ENCODE results near the gene KRT86. TPM values are rescaled to one million over a fixed set of nuclear protein-coding genes. Genes with fewer than 3 reads are reported as not detected.
"Not testable (repeated sequence)": the region's sequence is repeated elsewhere in the genome, so short reads cannot be mapped to it uniquely, and the experiment has no call there.

Gene KRT86
- total RNA-seq, 2 donors from 2014 or later = 0.43 TPM; not detected in 1

DNA sequence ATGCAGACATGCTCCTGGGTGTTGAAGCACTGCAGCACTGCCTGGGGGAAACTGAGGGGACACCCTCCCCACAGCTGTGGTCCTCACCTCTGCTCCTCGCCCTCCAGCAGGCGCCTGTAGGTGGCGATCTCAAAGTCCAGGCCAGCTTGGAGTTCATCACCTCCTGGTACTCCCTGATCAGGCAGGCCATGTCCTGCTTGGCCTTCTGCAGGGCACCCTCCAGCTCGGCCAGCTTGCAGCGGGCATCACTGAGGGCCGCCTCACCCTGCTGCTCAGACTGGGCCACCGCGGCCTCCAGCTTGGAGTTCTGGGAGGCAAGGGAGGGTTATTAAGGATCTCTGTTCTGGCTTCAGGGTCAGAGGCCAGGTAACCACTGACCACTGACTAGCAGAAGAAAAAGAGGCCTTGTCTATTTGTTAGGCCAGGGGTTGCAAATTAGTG lies 22.2 kb upstream of the KRT86 start:
- H3K4me1 Mint-ChIP-seq (ENCODE audit: low read depth in 2 of 2) = peaks cover 17 to 27% of the 10 kb centered on the region in 2 donors
- H3K4me3 Mint-ChIP-seq; DNase-seq (ENCODE audit: low spot score); H3K36me3 Mint-ChIP-seq; ATAC-seq; H3K9me3 Mint-ChIP-seq: not testable (repeated sequence)
- peak overlapping the region; percentile 4 to 9 for H3K27ac Mint-ChIP-seq
- H3K27me3 Mint-ChIP-seq = peaks cover 31 to 40% of the 10 kb centered on the region in 2 donors

- DNase-seq (ENCODE audit: low spot score) = no peak
- no peak for ATAC-seq
- Mint-ChIP-seq H3K36me3 (no peaks in the 10 kb centered on the region), H3K9me3 (no peaks in the 10 kb centered on the region), H3K4me1 (ENCODE audit: low read depth in 2 of 2) (peaks cover 17 to 23% of the 10 kb centered on the region in 2 donors), H3K4me3 (no peak overlapping the region), H3K27me3 (peaks cover 31 to 39% of the 10 kb centered on the region in 2 donors), H3K27ac (no peak overlapping the region)
These were observed 21.6 kb upstream of the KRT86 start for GRCh38 chr12:52252728-52253343.

- Mint-ChIP-seq H3K4me1 (ENCODE audit: low read depth in 2 of 2) (peaks cover 17 to 23% of the 10 kb centered on the region in 2 donors), H3K4me3 (no peak overlapping the region), H3K27ac (no peak overlapping the region), H3K9me3 (no peaks in the 10 kb centered on the region), H3K27me3 (peaks cover 31 to 35% of the 10 kb centered on the region in 2 donors), H3K36me3 (no peaks in the 10 kb centered on the region)
- no peak for DNase-seq (ENCODE audit: low spot score)
- no peak for ATAC-seq
These were observed 20.9 kb upstream of the KRT86 start for GRCh38 chr12:52253391-52254179.

GRCh38 chr12:52254180-52254964 lies 20.1 kb upstream of the KRT86 start:
- Mint-ChIP-seq H3K9me3 (no peaks in the 10 kb centered on the region), H3K4me1 (ENCODE audit: low read depth in 2 of 2) (peaks cover 17 to 23% of the 10 kb centered on the region in 2 donors), H3K27ac (no peak overlapping the region), H3K27me3 (peaks cover 34 to 38% of the 10 kb centered on the region in 2 donors), H3K36me3 (no peaks in the 10 kb centered on the region), H3K4me3 (no peak overlapping the region)
- ATAC-seq (no peak), DNase-seq (ENCODE audit: low spot score) (no peak)

GRCh38 chr12:52254965-52255751 lies 19.3 kb upstream of the KRT86 start:
- no peaks in the 10 kb centered on the region for H3K9me3 Mint-ChIP-seq
- no peak overlapping the region for H3K4me3 Mint-ChIP-seq
- ATAC-seq (no peak), DNase-seq (ENCODE audit: low spot score) (no peak)
- H3K36me3 Mint-ChIP-seq = no peaks in the 10 kb centered on the region
- no peak overlapping the region for H3K27ac Mint-ChIP-seq
- peaks cover 31 to 36% of the 10 kb centered on the region in 2 donors for H3K27me3 Mint-ChIP-seq
- H3K4me1 Mint-ChIP-seq (ENCODE audit: low read depth in 2 of 2) = peaks cover 12 to 19% of the 10 kb centered on the region in 2 donors

- DNase-seq (ENCODE audit: low spot score) (no peak), ATAC-seq (no peak)
- H3K36me3 Mint-ChIP-seq = no peaks in the 10 kb centered on the region
- peaks cover 39 to 43% of the 10 kb centered on the region in 2 donors for H3K27me3 Mint-ChIP-seq
- H3K4me3 Mint-ChIP-seq = no peak overlapping the region
- H3K4me1 Mint-ChIP-seq (ENCODE audit: low read depth in 2 of 2) = peaks cover 18 to 28% of the 10 kb centered on the region in 2 donors
- no peak overlapping the region for H3K27ac Mint-ChIP-seq
- H3K9me3 Mint-ChIP-seq = no peaks in the 10 kb centered on the region
These were observed 18.4 kb upstream of the KRT86 start for GRCh38 chr12:52255926-52256583.

DNA sequence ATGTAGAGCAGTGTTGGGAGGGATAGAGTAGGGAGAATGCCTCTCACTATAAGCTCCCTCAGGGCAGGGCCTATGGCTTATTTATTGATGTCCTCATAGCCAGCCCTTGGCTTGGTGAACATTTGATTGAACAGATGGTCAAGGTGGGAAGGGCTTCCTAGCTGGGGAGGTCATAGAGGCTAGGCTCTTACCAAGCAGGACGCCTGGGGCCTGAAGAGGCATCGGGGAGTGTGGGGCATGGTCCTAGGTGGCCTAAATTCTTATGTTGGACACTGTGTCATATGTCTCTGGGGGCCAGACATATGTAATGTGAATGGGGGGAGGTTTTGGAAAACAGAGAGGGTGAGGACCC lies 17.9 kb upstream of the KRT86 start:
- Mint-ChIP-seq H3K27ac (no peak overlapping the region), H3K27me3 (peaks cover 44 to 46% of the 10 kb centered on the region in 2 donors), H3K4me1 (ENCODE audit: low read depth in 2 of 2) (peaks cover 14 to 24% of the 10 kb centered on the region in 2 donors), H3K9me3 (no peaks in the 10 kb centered on the region), H3K36me3 (no peaks in the 10 kb centered on the region), H3K4me3 (no peak overlapping the region)
- DNase-seq (ENCODE audit: low spot score) = no peak
- ATAC-seq = no peak

DNA sequence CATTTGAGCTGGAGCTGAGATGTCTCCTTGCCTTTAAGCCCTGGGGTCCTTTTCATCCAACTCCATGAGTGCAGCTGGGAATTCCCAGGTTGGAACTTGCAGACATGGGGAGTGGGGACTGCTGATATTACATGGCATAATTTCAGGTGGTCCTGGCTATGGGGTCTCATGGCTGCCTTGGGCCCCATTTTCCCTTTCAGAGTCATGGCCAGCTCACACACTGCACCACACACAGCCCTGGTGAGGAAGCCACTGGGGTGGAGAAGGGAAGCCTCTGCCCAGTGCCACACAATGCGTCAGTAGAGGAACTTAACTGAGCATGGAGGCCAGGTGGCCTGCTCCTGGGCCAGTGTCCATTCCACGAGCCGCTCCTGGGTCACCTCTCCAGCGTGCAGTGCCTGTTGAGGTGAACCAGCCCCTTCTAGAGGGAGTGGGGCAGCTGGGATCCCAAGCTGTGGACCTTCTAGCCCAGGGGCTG lies 17.3 kb upstream of the KRT86 start:
- ATAC-seq (no peak), DNase-seq (ENCODE audit: low spot score) (no peak)
- H3K36me3 Mint-ChIP-seq = no peaks in the 10 kb centered on the region
- H3K27me3 Mint-ChIP-seq = peaks cover 46 to 50% of the 10 kb centered on the region in 2 donors
- H3K9me3 Mint-ChIP-seq = no peaks in the 10 kb centered on the region
- H3K4me1 Mint-ChIP-seq (ENCODE audit: low read depth in 2 of 2) = peaks cover 8 to 20% of the 10 kb centered on the region in 2 donors
- no peak overlapping the region for H3K27ac Mint-ChIP-seq
- H3K4me3 Mint-ChIP-seq = no peak overlapping the region

DNA sequence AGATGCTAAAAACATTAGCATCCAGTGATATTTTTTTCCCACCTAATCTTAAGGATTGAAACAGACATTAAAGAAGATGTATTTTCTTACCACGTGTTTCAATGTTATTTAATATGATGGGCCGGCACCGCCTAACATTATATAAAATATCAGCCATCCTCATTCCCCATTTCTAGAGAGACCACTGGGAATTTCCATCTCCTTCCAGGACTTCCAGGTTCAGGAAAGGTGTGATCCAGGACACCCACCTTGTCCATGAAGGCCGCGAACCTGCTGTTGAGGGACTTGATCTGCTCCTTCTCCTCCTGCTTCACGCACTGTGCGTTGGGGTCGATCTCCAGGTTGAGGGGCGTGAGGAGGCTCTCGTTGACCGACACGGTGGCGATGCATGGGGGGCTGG lies 16.5 kb upstream of the KRT86 start:
- Mint-ChIP-seq H3K4me1 (ENCODE audit: low read depth in 2 of 2) (peaks cover 8 to 16% of the 10 kb centered on the region in 2 donors), H3K27me3 (peaks cover 46 to 52% of the 10 kb centered on the region in 2 donors)
- not testable (repeated sequence) for H3K4me3 Mint-ChIP-seq; ATAC-seq; H3K9me3 Mint-ChIP-seq; DNase-seq (ENCODE audit: low spot score); H3K36me3 Mint-ChIP-seq; H3K27ac Mint-ChIP-seq

GRCh38 chr12:52258335-52258901 lies 16.0 kb upstream of the KRT86 start:
- Mint-ChIP-seq H3K9me3 (no peaks in the 10 kb centered on the region), H3K27ac (no peak overlapping the region), H3K4me3 (no peak overlapping the region), H3K36me3 (no peaks in the 10 kb centered on the region), H3K27me3 (peaks cover 43 to 52% of the 10 kb centered on the region in 2 donors), H3K4me1 (ENCODE audit: low read depth in 2 of 2) (peaks cover 8 to 13% of the 10 kb centered on the region in 2 donors)
- DNase-seq (ENCODE audit: low spot score) = no peak
- no peak for ATAC-seq

DNA sequence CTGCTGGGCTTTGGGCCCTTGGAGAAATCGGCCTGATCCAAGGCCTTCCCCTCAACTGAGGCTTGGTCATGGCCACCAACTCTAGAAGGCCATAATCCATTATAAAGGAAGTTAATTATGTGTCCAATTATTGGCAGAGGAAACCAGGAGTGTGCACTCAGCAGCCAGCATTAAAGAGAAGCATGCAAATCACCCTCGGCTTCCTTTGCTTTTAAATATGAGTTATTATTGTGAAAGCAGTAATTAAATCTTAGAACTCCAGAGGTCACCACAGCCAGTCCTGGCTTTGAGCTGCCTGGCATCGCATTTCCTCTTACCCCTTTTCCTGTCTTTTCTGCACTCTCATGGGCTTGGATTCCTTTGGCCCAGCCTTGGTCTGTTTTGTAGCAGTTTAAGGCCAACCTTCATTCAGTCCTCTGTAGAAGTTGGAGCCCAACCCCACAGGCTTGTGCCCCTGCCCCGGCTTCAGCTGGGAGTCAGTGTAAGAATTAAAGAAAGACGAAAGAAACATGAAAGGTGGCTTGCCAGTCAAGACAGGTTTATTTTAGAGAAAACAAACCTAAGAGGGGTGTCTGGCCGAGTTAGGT lies 14.7 kb upstream of the KRT86 start:
- H3K4me3 Mint-ChIP-seq = no peak overlapping the region
- H3K4me1 Mint-ChIP-seq (ENCODE audit: low read depth in 2 of 2) = peaks cover 8 to 13% of the 10 kb centered on the region in 2 donors
- DNase-seq (ENCODE audit: low spot score) (no peak), ATAC-seq (no peak)
- H3K27ac Mint-ChIP-seq = no peak overlapping the region
- H3K36me3 Mint-ChIP-seq = no peaks in the 10 kb centered on the region
- H3K9me3 Mint-ChIP-seq = no peaks in the 10 kb centered on the region
- peaks cover 43 to 52% of the 10 kb centered on the region in 2 donors for H3K27me3 Mint-ChIP-seq

Data from natural killer cell treated with Interleukin-12 subunit alpha and Interleukin-12 subunit beta and Interleukin-15 and Interleukin-18, amount 100 ng/mL, for 72 hours (primary cell).